Caki2 (cell line): ENCODE results near the gene LRP8. TPM values are rescaled to one million over a fixed set of nuclear protein-coding genes. Genes with fewer than 3 reads are reported as not detected.
A peak's percentile ranks its signal among the peaks of the same experiment; 100 is the strongest.

Experiments used
- DNase-seq: peaks from one replicate; pipeline ENCODE4 v3.0.0-alpha.2; 2015; ENCODE audit warnings: low read depth
- in situ Hi-C: cut with HindIII; loops from 2 replicates; pipeline ENCODE4 v1.10.0; 2016; ENCODE audit warnings: low sequenced_read_pairs, low pct_unique_long_range_greater_than_20kb, mixed read lengths
- total RNA-seq: library from RNA; depleted of rRNA; stranded (reverse); fragments of >200 nt; shearing (Covaris generic); gene quantifications from 2 replicates; pipeline ENCODE4 v1.2.3, GENCODE V29; 2014; ENCODE audit warnings: low replicate concordance

The LRP8 gene
- total RNA-seq, 1 experiment from 2014 or later: 23.9 TPM

GRCh38 chr1:53279296-53280200 is 48.3 kb downstream of the LRP8 start:
- no peak for DNase-seq
- in situ Hi-C loops: no loop called here

- peak; percentile 19 for DNase-seq
- in situ Hi-C loops: no loop called here
Measured at GRCh38 chr1:53278298-53278725, 49.6 kb downstream of the LRP8 start.

GRCh38 chr1:53277326-53277725 is 50.5 kb downstream of the LRP8 start:
- in situ Hi-C loops: no loop called here

GRCh38 chr1:53276902-53277281 is 51.0 kb downstream of the LRP8 start:
- in situ Hi-C loops: no loop called here
- DNase-seq: no peak

More at GRCh38 chr1:53277326-53277725, 50.5 kb downstream of the LRP8 start:
- no peak for DNase-seq

- in situ Hi-C loops: no loop called here
Measured at GRCh38 chr1:53276153-53276901, 51.5 kb downstream of the LRP8 start.

GRCh38 chr1:53275566-53275965 is 52.3 kb downstream of the LRP8 start:
- no peak for DNase-seq
- in situ Hi-C loops: no loop called here

More at GRCh38 chr1:53276153-53276901, 51.5 kb downstream of the LRP8 start:
- no peak for DNase-seq

- in situ Hi-C loops: no loop called here
- no peak for DNase-seq
Measured at GRCh38 chr1:53274541-53275185, 53.2 kb downstream of the LRP8 start.

- DNase-seq: no peak
- in situ Hi-C loops: no loop called here
Measured at GRCh38 chr1:53274026-53274425, 53.8 kb downstream of the LRP8 start.

- no peak for DNase-seq
- in situ Hi-C loops: no loop called here
Measured at GRCh38 chr1:53273526-53273925, 54.3 kb downstream of the LRP8 start.

- no peak for DNase-seq
- in situ Hi-C loops: no loop called here
Measured at GRCh38 chr1:53272349-53272748, 55.5 kb downstream of the LRP8 start.

- in situ Hi-C loops: no loop called here
- DNase-seq: no peak
Measured at GRCh38 chr1:53271446-53272090, 56.3 kb downstream of the LRP8 start.

GRCh38 chr1:53270873-53271272 is 57.0 kb downstream of the LRP8 start:
- in situ Hi-C loops: no loop called here

GRCh38 chr1:53270107-53270506 is 57.8 kb downstream of the LRP8 start:
- in situ Hi-C loops: no loop called here
- DNase-seq: no peak

More at GRCh38 chr1:53270873-53271272, 57.0 kb downstream of the LRP8 start:
- no peak for DNase-seq

GRCh38 chr1:53267761-53268160 is 60.1 kb downstream of the LRP8 start:
- no peak for DNase-seq
- in situ Hi-C loops: no loop called here

GRCh38 chr1:53266038-53266437 is 61.8 kb downstream of the LRP8 start:
- DNase-seq: no peak
- in situ Hi-C loops: no loop called here

- DNase-seq: no peak
- in situ Hi-C loops: no loop called here
Measured at GRCh38 chr1:53265581-53265980, 62.3 kb downstream of the LRP8 start.

- in situ Hi-C loops: no loop called here
- DNase-seq: no peak
Measured at GRCh38 chr1:53264048-53264447, 63.8 kb downstream of the LRP8 start.

- in situ Hi-C loops: no loop called here
- DNase-seq: no peak
Measured at GRCh38 chr1:53262000-53262399, 65.9 kb downstream of the LRP8 start.
